Medulla oblongata (tissue), 1 donor: ENCODE measurements around the gene NCBP3.
"Not testable (repeated sequence)": the region's sequence is repeated elsewhere in the genome, so short reads cannot be mapped to it uniquely, and the experiment has no call there.

ENCODE experiments used
- DNase-seq: peaks from one replicate; pipeline ENCODE4 v3.0.0-alpha.2; 2015; ENCODE audit errors: extremely low spot score

The NCBP3 gene

GRCh38 chr17:3788200-3788599 lies 57.8 kb downstream of the NCBP3 start:
- no peak for DNase-seq

- DNase-seq, result not testable (repeated sequence)
Measured at GRCh38 chr17:3785323-3785722, 60.7 kb downstream of the NCBP3 start.

GRCh38 chr17:3782751-3783150 lies 63.3 kb downstream of the NCBP3 start:
- no peak for DNase-seq

- no peak for DNase-seq
Measured at GRCh38 chr17:3780986-3781385, 65.1 kb downstream of the NCBP3 start.

- no peak for DNase-seq
Measured at GRCh38 chr17:3777366-3778120, 68.5 kb downstream of the NCBP3 start.

GRCh38 chr17:3773966-3774365 lies 72.1 kb downstream of the NCBP3 start:
- DNase-seq, result no peak

- DNase-seq, result no peak
Measured at GRCh38 chr17:3773511-3773910, 72.5 kb downstream of the NCBP3 start.

- DNase-seq, result no peak
Measured at GRCh38 chr17:3772764-3773163, 73.3 kb downstream of the NCBP3 start.

GRCh38 chr17:3771140-3771539 lies 74.9 kb downstream of the NCBP3 start:
- no peak for DNase-seq

GRCh38 chr17:3770466-3770865 lies 75.6 kb downstream of the NCBP3 start:
- no peak for DNase-seq

- no peak for DNase-seq
Measured at GRCh38 chr17:3768769-3769168, 77.3 kb downstream of the NCBP3 start.

GRCh38 chr17:3768341-3768740 lies 77.7 kb downstream of the NCBP3 start:
- no peak for DNase-seq

- no peak for DNase-seq
Measured at GRCh38 chr17:3766779-3767178, 79.3 kb downstream of the NCBP3 start.

- no peak for DNase-seq
Measured at GRCh38 chr17:3765981-3766380, 80.1 kb downstream of the NCBP3 start.

GRCh38 chr17:3763777-3764170 lies 82.3 kb downstream of the NCBP3 start:
- DNase-seq, result no peak

GRCh38 chr17:3762922-3763776 lies 82.9 kb downstream of the NCBP3 start:
- no peak for DNase-seq

- DNase-seq, result no peak
Measured at GRCh38 chr17:3761918-3762380, 84.1 kb downstream of the NCBP3 start.

GRCh38 chr17:3761036-3761917 lies 84.8 kb downstream of the NCBP3 start:
- no peak for DNase-seq

GRCh38 chr17:3759597-3760216 lies 86.3 kb downstream of the NCBP3 start:
- no peak for DNase-seq

- no peak for DNase-seq
Measured at GRCh38 chr17:3755335-3756030, 90.6 kb downstream of the NCBP3 start.
